OCI-M2 (cell line): Measurements from ENCODE around the gene TNFRSF9.
"Not testable (repeated sequence)": the region's sequence is repeated elsewhere in the genome, so short reads cannot be mapped to it uniquely, and the experiment has no call there.

Experiments used
- DNase-seq: peaks from one replicate; lab custom pipeline; 2025; ENCODE audit not compliant: unreplicated experiment; lab: John Stamatoyannopoulos, UW

Gene TNFRSF9

GRCh38 chr1:7961216-7962013 is 20.8 kb upstream of the TNFRSF9 start, which contains the start of gene PARK7:
Gene PARK7, plus strand, starts transcription at chr1:7961711. Its CDS starts 1,075 bp downstream, at chr1:7962786.
- DNase-seq, result peak; percentile 94

DNA sequence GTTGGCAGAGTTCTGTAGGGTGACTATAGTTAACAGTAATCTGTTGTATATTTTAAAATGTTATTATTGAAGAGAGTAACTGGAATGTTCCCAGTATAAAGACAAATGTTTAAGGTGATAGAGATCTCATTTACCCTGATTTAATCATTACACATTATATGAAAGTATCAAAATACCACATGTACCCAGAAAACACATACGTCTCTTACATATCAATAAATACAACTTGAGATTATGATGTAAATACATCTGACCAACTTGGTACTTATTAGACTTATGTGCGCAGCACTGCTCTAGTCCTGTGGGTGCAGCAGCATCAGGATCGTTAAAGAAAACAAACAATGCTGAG is 20.2 kb upstream of the TNFRSF9 start:
- no peak for DNase-seq

DNA sequence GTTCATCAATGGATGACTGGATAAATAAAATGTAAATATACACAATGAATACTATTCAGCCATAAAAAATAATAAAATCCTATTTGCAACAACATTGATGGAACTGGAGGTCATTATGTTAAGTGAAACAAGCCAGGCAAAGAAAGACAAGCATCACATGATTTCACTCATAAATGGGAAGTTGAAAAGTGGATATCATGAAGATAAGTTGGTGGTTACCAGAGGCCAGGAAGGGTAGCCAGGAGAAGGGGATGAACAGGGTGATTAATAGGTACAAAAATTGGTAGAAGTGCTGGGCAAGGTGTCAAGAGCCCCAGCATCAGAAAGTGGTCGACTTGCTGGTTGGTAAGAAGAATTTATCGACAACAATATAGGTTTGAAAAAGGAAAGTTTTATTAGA is 19.5 kb upstream of the TNFRSF9 start:
- DNase-seq, result no peak

DNA sequence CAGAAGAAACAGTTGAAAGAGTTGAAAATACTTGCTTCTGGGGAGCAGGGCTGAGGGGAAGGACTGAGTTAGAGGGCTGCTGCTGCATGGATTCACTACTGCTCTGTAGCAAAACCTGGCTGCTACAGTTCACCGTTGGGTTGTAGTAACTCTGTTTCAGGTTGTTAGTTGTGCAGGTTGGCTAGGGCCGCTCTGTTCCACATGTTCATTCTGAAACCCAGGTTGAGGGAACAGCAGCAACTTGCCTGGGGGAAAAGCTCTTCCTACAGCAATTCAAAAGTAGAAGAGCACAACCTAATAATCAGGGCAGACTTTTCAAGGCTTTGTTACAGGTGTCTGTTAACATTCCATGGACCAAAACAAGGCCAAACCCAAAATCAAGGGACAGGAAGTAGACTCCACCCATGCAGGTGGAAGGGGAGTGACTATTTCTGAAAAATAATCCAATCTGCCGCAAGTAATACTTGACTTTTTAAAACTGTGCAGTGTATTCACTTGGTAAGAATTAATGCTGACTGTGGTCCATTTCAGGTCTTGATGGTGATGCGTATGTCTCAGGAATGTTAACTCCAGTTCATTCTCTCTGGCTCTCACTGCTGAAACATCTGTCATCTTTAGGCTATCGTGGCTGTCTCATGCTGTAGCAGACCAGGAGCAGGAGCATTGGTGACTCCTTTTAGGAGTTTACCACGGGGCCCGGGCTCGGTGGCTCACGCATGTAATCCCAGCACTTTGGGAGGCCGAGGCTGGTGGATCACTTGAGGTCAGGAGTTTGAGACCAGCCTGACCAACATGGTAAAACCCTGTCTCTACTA is 15.8 kb upstream of the TNFRSF9 start:
- no peak for DNase-seq

GRCh38 chr1:7954683-7955082 is 14.0 kb upstream of the TNFRSF9 start:
- DNase-seq, result no peak

- DNase-seq, result peak; percentile 72
Measured at GRCh38 chr1:7953850-7954609, 13.4 kb upstream of the TNFRSF9 start.

DNA sequence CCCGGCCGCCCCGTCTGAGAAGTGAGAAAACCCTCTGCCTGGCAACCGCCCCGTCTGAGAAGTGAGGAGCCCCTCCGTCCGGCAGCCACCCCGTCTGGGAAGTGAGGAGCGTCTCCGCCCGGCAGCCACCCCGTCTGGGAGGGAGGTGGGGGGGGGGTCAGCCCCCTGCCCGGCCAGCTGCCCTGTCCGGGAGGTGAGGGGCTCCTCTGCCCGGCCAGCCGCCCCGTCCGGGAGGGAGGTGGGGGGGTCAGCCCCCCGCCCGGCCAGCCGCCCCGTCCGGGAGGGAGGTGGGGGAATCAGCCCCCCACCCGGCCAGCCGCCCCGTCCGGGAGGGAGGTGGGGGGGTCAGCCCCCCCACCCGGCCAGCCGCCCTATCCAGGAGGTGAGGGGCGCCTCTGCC is 12.2 kb upstream of the TNFRSF9 start:
- DNase-seq, result not testable (repeated sequence)

DNA sequence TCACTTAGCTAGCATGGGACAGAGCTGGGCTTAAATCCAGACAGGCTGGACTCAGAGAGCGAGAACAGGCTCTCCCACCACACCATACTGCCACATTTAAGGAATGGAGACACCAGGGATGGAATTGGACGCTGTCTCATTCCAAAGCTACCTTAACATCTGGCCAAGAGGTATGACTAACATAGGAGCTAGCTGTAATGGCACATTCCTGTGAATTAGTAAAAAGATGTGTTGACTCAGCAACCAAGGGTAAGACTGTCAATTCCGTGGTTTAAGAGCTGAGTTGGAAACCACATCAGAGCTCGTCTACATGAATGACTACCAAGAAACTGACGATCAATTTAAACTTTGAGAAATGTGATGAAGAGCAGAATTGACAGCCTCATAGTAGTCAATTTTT is 8.3 kb upstream of the TNFRSF9 start:
- DNase-seq, result no peak

GRCh38 chr1:7943251-7943650 is 2.6 kb upstream of the TNFRSF9 start:
- DNase-seq, result no peak

- DNase-seq, result no peak
Measured at GRCh38 chr1:7942214-7942921, 1.7 kb upstream of the TNFRSF9 start.

GRCh38 chr1:7941437-7941793 is 776 bp upstream of the TNFRSF9 start:
- no peak for DNase-seq

DNA sequence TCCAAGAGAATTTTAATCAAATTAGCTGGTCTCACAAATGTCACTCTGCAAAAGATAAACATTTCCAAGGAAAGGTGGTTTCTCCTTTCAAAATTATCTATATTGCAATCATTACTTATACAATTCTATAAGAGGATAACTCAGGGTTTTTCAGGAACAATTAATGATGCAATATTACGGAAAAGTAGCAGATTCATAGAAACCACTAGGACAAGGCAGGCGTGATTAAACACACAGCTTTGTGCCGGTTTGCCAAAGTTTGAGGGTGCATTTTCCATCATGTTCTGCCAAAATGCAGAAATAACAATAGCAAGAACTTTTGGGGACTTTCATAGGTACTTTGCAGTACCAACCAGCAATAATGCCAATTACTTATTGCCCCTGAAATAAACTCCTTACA is 605 bp downstream of the TNFRSF9 start:
- DNase-seq, result no peak

DNA sequence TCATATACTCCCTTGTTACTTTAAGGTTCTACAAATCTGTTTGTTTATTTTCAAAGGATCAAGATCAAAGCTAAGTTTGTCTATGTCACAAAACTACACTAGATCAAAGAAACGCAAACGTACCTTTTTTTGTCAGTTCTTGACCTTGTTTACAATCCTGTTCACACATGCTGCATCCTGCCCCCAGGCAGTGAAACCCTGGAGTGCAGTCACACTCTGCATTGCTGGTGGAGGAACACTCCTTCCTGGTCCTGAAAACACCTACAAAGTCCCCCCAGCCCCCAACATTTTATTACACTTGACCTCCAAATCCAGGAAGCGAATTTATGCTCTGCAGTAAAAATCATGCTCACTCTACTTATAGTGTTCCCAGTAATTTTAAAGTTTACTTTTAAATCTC is 2.6 kb downstream of the TNFRSF9 start:
- DNase-seq, result no peak

- no peak for DNase-seq
Measured at GRCh38 chr1:7932524-7933138, 8.0 kb downstream of the TNFRSF9 start.

GRCh38 chr1:7931446-7931812 is 9.2 kb downstream of the TNFRSF9 start:
- DNase-seq, result no peak

GRCh38 chr1:7930645-7931445 is 9.8 kb downstream of the TNFRSF9 start:
- no peak for DNase-seq

- no peak for DNase-seq
Measured at GRCh38 chr1:7929637-7930036, 11.0 kb downstream of the TNFRSF9 start.

DNA sequence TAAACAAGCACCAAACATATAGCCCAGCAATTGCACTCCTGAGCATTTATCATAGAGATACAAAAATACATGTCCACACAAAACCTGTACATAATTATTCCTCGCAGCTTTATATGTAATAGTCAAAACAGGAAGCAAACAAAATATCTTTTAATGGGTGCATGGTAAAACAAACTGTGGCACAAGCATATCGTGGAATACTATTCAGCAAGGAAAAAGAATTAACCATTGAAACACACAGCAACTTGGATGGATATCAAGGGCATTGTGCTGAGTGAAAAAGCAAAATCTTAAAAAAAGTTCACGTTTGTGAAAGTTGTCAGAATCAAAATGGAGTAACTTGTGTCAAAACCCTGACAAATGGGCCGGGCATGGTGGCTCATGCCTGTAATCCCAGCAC is 12.4 kb downstream of the TNFRSF9 start:
- DNase-seq, result no peak

DNA sequence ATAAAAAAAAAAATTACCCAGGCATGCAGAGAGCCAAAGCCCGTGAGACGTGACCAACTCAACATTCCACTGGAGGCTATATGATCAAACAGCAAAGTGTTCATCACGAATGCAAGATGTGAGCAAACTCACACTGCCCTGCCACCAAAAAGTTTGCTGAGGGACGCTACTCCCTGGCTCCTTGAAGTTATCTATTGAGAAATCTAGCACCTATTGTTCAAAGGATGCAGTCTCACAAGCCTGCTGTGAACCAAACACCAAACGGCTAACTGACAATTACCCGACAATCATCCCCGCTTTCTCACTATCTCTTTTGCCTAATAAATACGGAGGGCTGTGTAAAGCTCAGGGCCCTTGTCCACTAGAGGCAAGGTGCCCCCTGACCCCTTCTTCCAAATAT is 13.6 kb downstream of the TNFRSF9 start:
- DNase-seq, result not testable (repeated sequence)

DNA sequence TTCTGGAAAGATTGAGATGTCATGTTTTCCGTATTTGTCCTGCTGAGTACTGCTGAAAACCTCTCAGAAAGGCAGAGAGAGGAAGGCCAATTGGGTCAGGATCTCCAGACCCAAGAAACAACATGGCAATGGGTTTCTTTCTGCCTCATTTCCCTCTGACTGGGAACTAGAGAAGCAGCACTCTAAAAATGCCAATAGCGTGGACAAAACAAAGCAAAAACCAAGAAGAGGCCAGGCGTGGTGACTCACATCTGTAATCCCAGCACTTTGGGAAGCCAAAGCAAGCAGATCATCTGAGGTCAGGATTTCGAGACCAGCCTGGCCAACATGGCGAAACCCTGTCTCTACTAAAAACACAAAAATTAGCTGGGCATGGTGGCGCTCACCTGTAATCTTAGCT is 18.3 kb downstream of the TNFRSF9 start:
- DNase-seq, result no peak
